CD8-positive, alpha-beta memory T cell (primary cell): ENCODE results near the gene LRRC4B. TPM values are rescaled to one million over a fixed set of nuclear protein-coding genes. Genes with fewer than 3 reads are reported as not detected.

ENCODE experiments used
- CTCF ChIA-PET: fragments of 350-600 bp; sonication (Branson Sonifier 250); formaldehyde crosslinking; loops from one replicate; lab custom pipeline; 2021; ENCODE audit warnings: antibody characterized with exemption; lab: Charles Lee
- POLR2A ChIA-PET: fragments of 350-600 bp; sonication (Branson Sonifier 250); formaldehyde crosslinking; loops from one replicate; lab custom pipeline; 2021; ENCODE audit warnings: antibody characterized with exemption; lab: Charles Lee
- DNase-seq, 5 donors: peaks; one replicate each; pipeline versions ENCODE4 v3.0.0 to v3.0.0-alpha.2; 2020 to 2022; ENCODE audit warnings: mixed read lengths in 1 of 5
- H3K27ac ChIP-seq: one replicate; pipeline ENCODE4 v1.7.0; 2013; ENCODE audit warnings: low read depth, mild to moderate bottlenecking, low read length, moderate library complexity
- H3K27me3 ChIP-seq: 2 replicates; pipeline ENCODE4 v1.7.0; 2013; ENCODE audit warnings: low read length, mild to moderate bottlenecking; ENCODE audit not compliant: insufficient read depth, poor library complexity, severe bottlenecking
- H3K36me3 ChIP-seq: 2 replicates; pipeline ENCODE4 v1.7.0; 2013; ENCODE audit warnings: mild to moderate bottlenecking, low read length, moderate library complexity; ENCODE audit not compliant: insufficient read depth
- H3K4me1 ChIP-seq: 2 replicates; pipeline ENCODE4 v1.7.0; 2013; ENCODE audit warnings: mild to moderate bottlenecking, low read length, moderate library complexity; ENCODE audit not compliant: insufficient read depth
- H3K4me3 ChIP-seq: 2 replicates; pipeline ENCODE4 v1.7.0; 2013; ENCODE audit warnings: mild to moderate bottlenecking, low read length
- H3K9me3 ChIP-seq: 2 replicates; pipeline ENCODE4 v1.7.0; 2013; ENCODE audit warnings: mild to moderate bottlenecking, low read length
- H3K27ac Mint-ChIP-seq, 8 donors: one replicate each; pipeline ENCODE4 v1.8.0; 2020 to 2021; ENCODE audit warnings: mixed read lengths in 8 of 8, mild to moderate bottlenecking in 6 of 8, inconsistent platforms in 3 of 8, moderate library complexity in 3 of 8
- H3K27me3 Mint-ChIP-seq, 2 donors: one replicate each; pipeline ENCODE4 v1.8.0; 2020 to 2021; ENCODE audit warnings: mixed read lengths in 2 of 2, mild to moderate bottlenecking in 1 of 2, moderate library complexity in 1 of 2
- H3K36me3 Mint-ChIP-seq, 3 donors: one replicate each; pipeline ENCODE4 v1.8.0; 2020 to 2021; ENCODE audit warnings: mixed read lengths in 3 of 3, inconsistent platforms in 1 of 3, mild to moderate bottlenecking in 1 of 3
- H3K4me1 Mint-ChIP-seq, 3 donors: one replicate each; pipeline ENCODE4 v1.8.0; 2020 to 2021; ENCODE audit warnings: mixed read lengths in 3 of 3, inconsistent platforms in 1 of 3, mild to moderate bottlenecking in 1 of 3
- H3K4me3 Mint-ChIP-seq, 7 donors: one replicate each; pipeline ENCODE4 v1.8.0; 2020 to 2021; ENCODE audit warnings: mixed read lengths in 7 of 7, mild to moderate bottlenecking in 6 of 7, moderate library complexity in 4 of 7, inconsistent platforms in 2 of 7
- H3K9me3 Mint-ChIP-seq, 5 donors: one replicate each; pipeline ENCODE4 v1.8.0; 2020 to 2022; ENCODE audit warnings: mixed read lengths in 5 of 5, mild to moderate bottlenecking in 3 of 5, moderate library complexity in 2 of 5, inconsistent platforms in 1 of 5
- polyA plus RNA-seq: library from polyadenylated mRNA; unstranded; fragments of 300-500 nt; fragmentation: Illumina TruSeq; gene quantifications from one replicate; pipeline ENCODE4 v1.2.3, GENCODE V29; 2021
- total RNA-seq, 2 experiments: library from RNA; stranded (reverse); gene quantifications; one replicate each; pipeline ENCODE4 v1.2.3, GENCODE V29; 2021

Gene LRRC4B
- total and polyA plus RNA-seq, 3 experiments from 2014 or later, result not detected

- Histone ChIP-seq H3K9me3 (no peaks in the 10 kb centered on the region), H3K27me3 (no peaks in the 10 kb centered on the region), H3K4me1 (no peaks in the 10 kb centered on the region), H3K4me3 (no peak overlapping the region), H3K36me3 (no peaks in the 10 kb centered on the region), H3K27ac (no peak overlapping the region)
- no peak for DNase-seq
- H3K27me3 Mint-ChIP-seq, result peaks cover 7 to 8% of the 10 kb centered on the region in 2 donors
- no peaks in the 10 kb centered on the region for H3K9me3 Mint-ChIP-seq
- POLR2A ChIA-PET, result no interaction called here
- H3K4me3 Mint-ChIP-seq, result no peak overlapping the region
- H3K36me3 Mint-ChIP-seq, result no peaks in the 10 kb centered on the region
- peaks cover 0 to 3% (median 0%) of the 10 kb centered on the region in 3 donors for H3K4me1 Mint-ChIP-seq
- CTCF ChIA-PET, result no interaction called here
- peak overlapping the region in 1 of 8 donors; percentile 72 for H3K27ac Mint-ChIP-seq
Observed at GRCh38 chr19:50517704-50518075, 50.5 kb downstream of the LRRC4B start.

- POLR2A ChIA-PET, result no interaction called here
- no peak for DNase-seq
- no peak overlapping the region for H3K27ac ChIP-seq
- CTCF ChIA-PET, result no interaction called here
- H3K27me3 ChIP-seq, result no peaks in the 10 kb centered on the region
- Mint-ChIP-seq H3K4me3 (no peak overlapping the region), H3K9me3 (no peaks in the 10 kb centered on the region), H3K4me1 (peaks cover 0 to 3% (median 0%) of the 10 kb centered on the region in 3 donors), H3K27ac (no peak overlapping the region), H3K36me3 (no peaks in the 10 kb centered on the region), H3K27me3 (peaks cover 7 to 8% of the 10 kb centered on the region in 2 donors)
- H3K36me3 ChIP-seq, result no peaks in the 10 kb centered on the region
- H3K4me3 ChIP-seq, result no peak overlapping the region
- no peaks in the 10 kb centered on the region for H3K4me1 ChIP-seq
- H3K9me3 ChIP-seq, result no peaks in the 10 kb centered on the region
Observed at GRCh38 chr19:50516964-50517703, 51.1 kb downstream of the LRRC4B start.

- Histone ChIP-seq H3K4me3 (no peak overlapping the region), H3K4me1 (peaks cover 5% of the 10 kb centered on the region), H3K36me3 (no peaks in the 10 kb centered on the region), H3K27ac (no peak overlapping the region), H3K27me3 (no peaks in the 10 kb centered on the region), H3K9me3 (no peaks in the 10 kb centered on the region)
- H3K4me1 Mint-ChIP-seq, result peaks cover 2 to 8% (median 6%) of the 10 kb centered on the region in 3 donors
- no peak overlapping the region for H3K4me3 Mint-ChIP-seq
- peaks cover 7 to 8% of the 10 kb centered on the region in 2 donors for H3K27me3 Mint-ChIP-seq
- peak overlapping the region in 1 of 8 donors; percentile 57 for H3K27ac Mint-ChIP-seq
- ChIA-PET POLR2A (no interaction called here), CTCF (no interaction called here)
- H3K36me3 Mint-ChIP-seq, result no peaks in the 10 kb centered on the region
- no peaks in the 10 kb centered on the region for H3K9me3 Mint-ChIP-seq
- no peak for DNase-seq
Observed at GRCh38 chr19:50516456-50516855, 51.8 kb downstream of the LRRC4B start.

- Histone ChIP-seq H3K27ac (no peak overlapping the region), H3K4me3 (no peak overlapping the region), H3K27me3 (no peaks in the 10 kb centered on the region), H3K4me1 (peaks cover 12% of the 10 kb centered on the region), H3K9me3 (no peaks in the 10 kb centered on the region), H3K36me3 (no peaks in the 10 kb centered on the region)
- POLR2A ChIA-PET, result no interaction called here
- Mint-ChIP-seq H3K9me3 (no peaks in the 10 kb centered on the region), H3K27ac (no peak overlapping the region), H3K27me3 (peaks cover 5 to 7% of the 10 kb centered on the region in 2 donors), H3K4me1 (peaks cover 10 to 21% (median 15%) of the 10 kb centered on the region in 3 donors), H3K4me3 (no peak overlapping the region), H3K36me3 (peaks cover 0 to 6% (median 0%) of the 10 kb centered on the region in 3 donors)
- no peak for DNase-seq
- CTCF ChIA-PET, result no interaction called here
Observed at GRCh38 chr19:50515168-50515561, 53.1 kb downstream of the LRRC4B start.

GRCh38 chr19:50514346-50515167 is 53.7 kb downstream of the LRRC4B start:
- H3K4me1 ChIP-seq, result peaks cover 15% of the 10 kb centered on the region
- CTCF ChIA-PET, result no interaction called here
- no peaks in the 10 kb centered on the region for H3K9me3 Mint-ChIP-seq
- H3K27me3 ChIP-seq, result no peaks in the 10 kb centered on the region
- H3K9me3 ChIP-seq, result no peaks in the 10 kb centered on the region
- H3K27ac ChIP-seq, result no peak overlapping the region
- POLR2A ChIA-PET, result no interaction called here
- H3K4me3 Mint-ChIP-seq, result peak overlapping the region in 1 of 7 donors; percentile 45
- H3K27me3 Mint-ChIP-seq, result peaks cover 5 to 7% of the 10 kb centered on the region in 2 donors
- no peaks in the 10 kb centered on the region for H3K36me3 ChIP-seq
- H3K27ac Mint-ChIP-seq, result peak overlapping the region in 1 of 8 donors; percentile 70
- peaks cover 10 to 22% (median 15%) of the 10 kb centered on the region in 3 donors for H3K4me1 Mint-ChIP-seq
- H3K4me3 ChIP-seq, result no peak overlapping the region
- peaks cover 0 to 6% (median 0%) of the 10 kb centered on the region in 3 donors for H3K36me3 Mint-ChIP-seq
- peak in 1 of 5 donors; percentile 29 for DNase-seq

- Mint-ChIP-seq H3K27me3 (peaks cover 5 to 7% of the 10 kb centered on the region in 2 donors), H3K4me1 (peaks cover 13 to 22% (median 15%) of the 10 kb centered on the region in 3 donors), H3K36me3 (peaks cover 0 to 7% (median 0%) of the 10 kb centered on the region in 3 donors), H3K27ac (peak within 1 kb of the TSS in 6 of 8 donors; percentile 53 to 77 (median 64)), H3K4me3 (peak within 1 kb of the TSS in 3 of 7 donors; percentile 45 to 59 (median 56)), H3K9me3 (no peaks in the 10 kb centered on the region)
- Histone ChIP-seq H3K9me3 (no peaks in the 10 kb centered on the region), H3K27me3 (no peaks in the 10 kb centered on the region), H3K4me3 (no peak within 1 kb of the TSS), H3K27ac (no peak within 1 kb of the TSS), H3K36me3 (no peaks in the 10 kb centered on the region), H3K4me1 (peaks cover 15% of the 10 kb centered on the region)
- CTCF ChIA-PET, result interaction anchor here (1.5 kb wide), 1 partner anchor 43 kb away, joined by 3 read pairs; no protein-coding TSS in a partner anchor
- POLR2A ChIA-PET, result no interaction called here
- DNase-seq, result no peak
Observed at GRCh38 chr19:50513746-50514345, 54.4 kb downstream of the LRRC4B start, which contains the start of gene ASPDH. ASPDH (minus strand) TSS chr19:50513913; CDS start chr19:50513823, 90 bp downstream.

- Mint-ChIP-seq H3K36me3 (peaks cover 0 to 10% (median 0%) of the 10 kb centered on the region in 3 donors), H3K4me1 (peaks cover 13 to 22% (median 15%) of the 10 kb centered on the region in 3 donors), H3K27ac (peak overlapping the region in 5 of 8 donors; percentile 53 to 77 (median 57)), H3K9me3 (no peaks in the 10 kb centered on the region), H3K27me3 (peaks cover 5 to 7% of the 10 kb centered on the region in 2 donors), H3K4me3 (peak overlapping the region in 2 of 7 donors; percentile 56 to 59)
- Histone ChIP-seq H3K36me3 (no peaks in the 10 kb centered on the region), H3K27ac (no peak overlapping the region), H3K4me1 (peaks cover 15% of the 10 kb centered on the region), H3K9me3 (no peaks in the 10 kb centered on the region), H3K27me3 (no peaks in the 10 kb centered on the region), H3K4me3 (no peak overlapping the region)
- POLR2A ChIA-PET, result no interaction called here
- CTCF ChIA-PET, result interaction anchor here (1.5 kb wide), 1 partner anchor 43 kb away, joined by 3 read pairs; no protein-coding TSS in a partner anchor
- DNase-seq, result peak in 1 of 5 donors; percentile 41
Observed at GRCh38 chr19:50512999-50513745, 55.1 kb downstream of the LRRC4B start.
